NB4 (cell line): ENCODE results near the gene FOXJ3.

Experiments
- DNase-seq: peaks from one replicate; pipeline ENCODE4 v3.0.0; 2010; ENCODE audit warnings: low read depth
- H3K4me3 ChIP-seq: one replicate; pipeline ENCODE4 v1.5.1; 2011; ENCODE audit warnings: mild to moderate bottlenecking, low read depth, low read length, moderate library complexity
- CTCF ChIP-seq: IDR thresholded peaks from one replicate; pipeline ENCODE4 v1.5.1; 2012; ENCODE audit warnings: low read depth, low read length
- MAX ChIP-seq: IDR thresholded peaks from 2 replicates; pipeline ENCODE4 v1.6.1; 2011; ENCODE audit warnings: low read depth, low read length
- MYC ChIP-seq: IDR thresholded peaks from 2 replicates; pipeline ENCODE4 v1.6.1; 2011; ENCODE audit warnings: low read depth, low read length
- POLR2A ChIP-seq: IDR thresholded peaks from 2 replicates; pipeline ENCODE4 v1.6.1; 2011; ENCODE audit warnings: mild to moderate bottlenecking; ENCODE audit not compliant: insufficient read length; ENCODE audit errors: extremely low read depth

FOXJ3 gene

GRCh38 chr1:42146626-42147320 lies 188.3 kb downstream of the FOXJ3 start:
- TF ChIP-seq CTCF = peak; percentile 68
- TF ChIP-seq MYC = no peak
- H3K4me3 ChIP-seq = no peak overlapping the region
- DNase-seq = peak; percentile 53

- TF ChIP-seq MAX = no peak
- TF ChIP-seq MYC = no peak
- no peak overlapping the region for H3K4me3 ChIP-seq
- DNase-seq = no peak
These were observed 189.0 kb downstream of the FOXJ3 start for GRCh38 chr1:42145764-42146625.

- DNase-seq = peak; percentile 50
These were observed 189.7 kb downstream of the FOXJ3 start for GRCh38 chr1:42145389-42145716.

GRCh38 chr1:42144711-42145388 lies 190.2 kb downstream of the FOXJ3 start:
- no peak for DNase-seq
- no peak overlapping the region for H3K4me3 ChIP-seq
- TF ChIP-seq POLR2A (no peak), CTCF (no peak), MYC (no peak), MAX (no peak)

More at GRCh38 chr1:42145389-42145716, 189.7 kb downstream of the FOXJ3 start:
- TF ChIP-seq POLR2A = no peak
- no peak for TF ChIP-seq MAX
- TF ChIP-seq MYC = no peak
- no peak for TF ChIP-seq CTCF
- H3K4me3 ChIP-seq = no peak overlapping the region

GRCh38 chr1:42143896-42144710 lies 190.9 kb downstream of the FOXJ3 start:
- no peak overlapping the region for H3K4me3 ChIP-seq
- DNase-seq = no peak
- TF ChIP-seq MYC (no peak), MAX (no peak), POLR2A (no peak), CTCF (no peak)
